Eye (tissue), 1 donor: ENCODE data around the gene ELMOD1.
"Not testable (repeated sequence)": the region's sequence is repeated elsewhere in the genome, so short reads cannot be mapped to it uniquely, and the experiment has no call there.

Experiments used
- DNase-seq: peaks from one replicate; pipeline ENCODE4 v3.0.0-alpha.2; 2015

Gene ELMOD1

DNA sequence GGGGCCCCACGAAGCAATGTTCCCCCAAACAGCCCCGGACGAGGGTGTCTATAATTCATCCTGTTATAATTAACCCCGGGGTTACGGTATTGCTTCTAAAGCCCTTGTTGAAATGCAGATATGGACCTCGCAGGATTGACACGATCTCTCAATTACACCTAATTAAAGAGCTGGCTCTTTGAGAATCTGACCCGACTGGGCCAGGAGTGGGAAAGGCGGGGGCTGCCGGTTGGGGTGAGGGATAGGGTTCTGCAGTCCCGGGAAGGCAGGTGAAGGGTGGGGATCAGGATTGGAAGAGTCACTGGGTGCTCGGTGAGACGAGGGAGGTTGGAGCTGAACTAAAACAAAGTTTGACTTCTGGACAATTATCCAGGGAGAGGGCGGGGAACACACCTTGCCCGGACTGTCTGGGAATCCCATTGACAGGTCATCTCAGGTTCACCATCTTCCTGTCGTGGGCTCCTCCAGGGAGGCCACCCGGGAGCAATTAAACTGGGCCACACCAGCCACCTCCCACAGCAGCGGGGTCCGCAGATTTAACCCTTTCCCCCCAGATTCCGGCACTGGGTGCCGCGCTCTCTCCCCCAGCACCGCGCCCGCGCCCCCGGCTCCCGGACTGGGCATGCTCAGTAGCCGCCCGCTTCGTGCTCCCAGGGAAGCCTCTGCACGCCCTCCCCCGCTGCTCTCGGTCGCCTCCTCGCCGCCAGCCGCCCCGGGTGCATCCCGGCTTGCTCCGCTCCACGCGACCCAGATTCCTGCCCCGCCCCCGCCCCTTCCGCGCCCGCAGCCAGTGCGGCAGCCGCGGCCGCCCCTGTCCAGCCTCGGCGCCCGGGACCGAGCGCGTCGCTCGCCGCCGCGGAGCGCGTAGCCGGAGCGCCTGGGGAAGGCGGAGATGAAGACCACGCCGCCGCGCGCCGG is at the start of gene ELMOD1:
ELMOD1 (plus strand) TSS at position 688 of the 918 bp plus-strand sequence. CDS start 27,043 bp downstream, outside the sequence.
- peak; percentile 62 for DNase-seq

GRCh38 chr11:107545101-107545514 is 45.8 kb upstream of the ELMOD1 start:
- no peak for DNase-seq

DNA sequence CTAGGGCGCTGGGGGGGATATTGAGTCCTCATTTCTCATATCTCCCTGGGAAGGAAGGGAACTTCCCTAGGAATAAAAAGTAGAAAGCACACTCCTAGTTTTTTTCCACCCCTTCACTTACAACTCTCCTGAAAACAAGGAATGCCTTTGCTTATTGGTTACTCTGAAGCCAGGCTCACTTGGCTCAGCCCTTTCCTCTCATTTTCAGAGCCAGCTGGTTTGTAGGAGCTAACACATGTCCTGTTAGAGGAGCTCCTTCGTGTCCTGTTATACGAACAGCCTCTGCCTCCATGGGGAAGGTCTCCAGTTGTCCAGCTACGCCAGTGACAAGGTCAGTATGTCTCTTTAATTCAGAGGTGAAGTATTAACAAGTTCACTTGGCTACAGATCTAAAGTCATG is 43.0 kb upstream of the ELMOD1 start:
- no peak for DNase-seq

- DNase-seq, result peak; percentile 72
Measured at GRCh38 chr11:107549253-107549953, 41.5 kb upstream of the ELMOD1 start.

GRCh38 chr11:107549954-107550285 is 41.0 kb upstream of the ELMOD1 start:
- DNase-seq, result no peak

DNA sequence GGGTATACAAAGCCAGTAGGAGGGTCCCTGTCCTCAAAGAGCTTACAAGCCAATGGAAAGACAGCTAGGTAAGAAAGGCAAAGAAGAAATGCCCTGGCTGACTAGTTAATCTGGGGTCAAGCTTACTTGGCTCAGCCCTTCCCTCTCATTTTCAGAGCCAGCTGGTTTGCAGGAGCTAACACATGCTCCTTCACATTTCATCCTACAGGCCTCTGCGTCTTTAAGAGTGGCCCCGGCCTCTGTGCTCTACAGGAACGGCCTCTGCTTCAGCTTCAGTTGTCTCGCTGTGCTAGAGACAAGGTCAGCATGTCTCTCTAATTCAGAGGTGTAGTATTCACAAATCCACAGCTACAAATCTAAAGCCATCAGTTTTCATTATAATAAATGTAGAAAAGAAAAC is 40.6 kb upstream of the ELMOD1 start:
- DNase-seq, result no peak

- no peak for DNase-seq
Measured at GRCh38 chr11:107561688-107562087, 29.3 kb upstream of the ELMOD1 start.

- DNase-seq, result no peak
Measured at GRCh38 chr11:107562647-107563208, 28.2 kb upstream of the ELMOD1 start.

- peak; percentile 77 for DNase-seq
Measured at GRCh38 chr11:107563702-107564101, 27.2 kb upstream of the ELMOD1 start.

DNA sequence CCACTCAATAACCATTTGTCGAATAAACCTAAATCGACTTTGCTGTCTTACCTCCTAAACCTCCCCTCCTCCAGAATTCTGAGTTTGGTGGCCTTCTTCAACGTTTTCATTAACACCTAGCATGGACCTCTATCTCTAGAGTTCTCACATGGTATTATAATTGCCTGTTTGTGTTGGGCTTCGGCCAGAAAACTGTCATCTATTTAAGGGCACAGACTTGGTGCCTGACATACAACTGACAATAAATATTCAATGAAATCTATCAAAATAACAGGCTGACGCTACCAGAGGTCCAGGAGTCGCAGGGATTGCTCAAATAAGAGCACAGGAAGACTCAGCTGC is 26.1 kb upstream of the ELMOD1 start:
- no peak for DNase-seq

DNA sequence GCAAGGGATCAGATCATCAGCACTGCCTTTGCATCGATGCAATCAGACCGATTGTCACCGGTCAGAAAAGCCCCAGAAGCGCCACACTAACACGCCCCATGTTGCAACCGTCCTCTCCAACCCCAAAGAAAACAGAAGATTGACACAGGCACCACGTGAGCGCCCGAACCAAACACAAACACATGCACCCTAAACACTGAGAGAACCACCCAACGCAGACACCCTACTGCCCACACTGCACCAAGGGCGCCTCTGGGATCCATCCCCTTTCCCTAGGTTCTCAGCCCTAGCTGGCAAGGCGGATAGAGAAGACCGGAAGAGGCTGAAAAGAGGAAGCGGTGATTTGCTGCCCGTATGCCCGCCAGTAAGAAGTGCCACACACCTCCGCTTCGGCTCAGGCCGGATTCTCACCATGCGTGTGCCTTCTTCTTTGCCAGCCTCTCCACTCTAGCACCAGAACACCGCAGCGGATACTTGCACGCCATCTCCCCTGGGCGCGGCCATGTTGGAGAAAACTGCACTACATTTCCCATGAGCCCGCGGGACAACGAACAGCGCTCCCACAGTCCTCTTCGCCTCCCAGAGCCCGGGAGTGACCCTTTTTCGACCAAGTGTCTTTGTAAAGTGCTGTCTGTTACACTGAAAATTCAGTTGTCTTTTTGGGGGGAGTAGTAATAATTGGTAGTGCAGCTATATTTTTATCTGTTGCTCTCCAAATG is 25.6 kb upstream of the ELMOD1 start, which contains the start of gene ALKBH8:
ALKBH8 (minus strand) TSS at position 517 of the 719 bp plus-strand sequence. CDS start 4,842 bp downstream, outside the sequence.
- DNase-seq, result peak; percentile 94

DNA sequence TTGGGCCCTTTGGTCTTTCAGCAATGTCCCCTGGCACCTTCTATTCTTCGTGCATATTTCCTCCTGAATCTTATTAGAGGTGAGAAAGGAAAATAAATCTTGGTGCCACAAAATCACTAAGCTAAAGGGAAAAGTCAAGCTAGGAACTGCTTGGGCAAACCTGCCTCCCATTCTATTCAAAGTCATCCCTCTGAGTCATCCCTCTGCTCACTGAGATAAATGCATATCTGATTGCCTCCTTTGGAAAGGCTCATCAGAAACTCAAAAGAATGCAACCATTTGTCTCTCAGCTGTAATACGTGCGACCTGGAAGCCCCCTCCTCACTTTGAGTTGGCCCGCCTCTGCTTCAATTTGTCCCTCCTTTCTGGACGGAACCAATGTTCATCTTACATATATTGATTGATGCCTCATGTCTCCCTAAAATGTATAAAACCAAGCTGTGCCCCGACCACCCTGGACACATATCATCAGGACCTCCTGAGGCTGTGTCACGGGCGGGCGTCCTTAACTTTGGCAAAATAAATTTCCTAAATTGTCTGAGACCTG is 24.9 kb upstream of the ELMOD1 start:
- DNase-seq, result not testable (repeated sequence)

DNA sequence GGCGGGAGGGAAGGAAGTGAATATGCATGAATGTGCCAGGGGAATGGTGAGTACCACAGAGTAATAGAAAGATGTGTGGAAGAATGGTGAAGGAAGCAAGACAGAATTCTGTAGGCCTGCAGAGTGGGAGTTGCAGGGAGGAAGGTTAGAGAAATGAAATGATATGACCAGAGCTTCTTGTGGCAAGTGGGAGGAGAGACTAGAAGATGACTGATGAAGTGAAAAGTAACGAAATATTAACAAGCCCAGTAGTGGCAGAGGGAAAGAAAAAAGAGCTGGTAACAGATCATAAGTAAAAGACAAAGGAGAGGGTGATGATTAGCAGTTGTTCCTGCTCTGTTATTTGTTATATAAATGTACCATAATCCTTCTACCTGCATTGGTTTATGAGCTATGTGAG is 24.4 kb upstream of the ELMOD1 start:
- no peak for DNase-seq

DNA sequence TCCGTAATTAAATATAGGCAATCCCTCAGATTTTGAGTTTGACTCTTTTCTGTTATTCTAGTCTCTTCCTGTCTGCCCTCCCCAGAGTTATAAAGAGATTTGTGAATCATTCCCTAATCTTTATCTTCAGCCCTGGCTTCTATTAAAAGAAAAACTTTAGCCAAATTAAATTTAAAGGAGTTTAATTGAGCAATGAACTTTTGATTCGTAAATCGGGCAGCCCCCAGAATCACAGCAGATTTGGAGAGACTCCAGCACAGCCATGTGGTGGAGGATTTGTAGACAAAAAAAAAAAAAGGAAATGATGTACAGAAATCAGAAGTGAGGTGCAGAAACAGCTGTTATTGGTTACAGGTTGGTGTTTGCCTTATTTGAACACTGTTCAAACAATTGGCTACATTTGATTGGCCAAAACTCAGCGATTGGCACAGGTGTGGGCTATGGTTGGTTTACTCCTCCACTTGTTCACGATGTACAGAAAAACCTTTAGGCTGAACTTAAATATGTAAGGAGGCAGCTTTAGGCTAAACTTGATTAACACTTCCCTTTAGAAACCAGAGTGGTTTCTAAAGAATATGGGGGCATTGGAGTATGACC is 23.1 kb upstream of the ELMOD1 start:
- no peak for DNase-seq

- no peak for DNase-seq
Measured at GRCh38 chr11:107570015-107570414, 20.9 kb upstream of the ELMOD1 start.

GRCh38 chr11:107573438-107573837 is 17.5 kb upstream of the ELMOD1 start:
- no peak for DNase-seq

GRCh38 chr11:107576497-107577345 is 14.2 kb upstream of the ELMOD1 start:
- peak; percentile 78 for DNase-seq

DNA sequence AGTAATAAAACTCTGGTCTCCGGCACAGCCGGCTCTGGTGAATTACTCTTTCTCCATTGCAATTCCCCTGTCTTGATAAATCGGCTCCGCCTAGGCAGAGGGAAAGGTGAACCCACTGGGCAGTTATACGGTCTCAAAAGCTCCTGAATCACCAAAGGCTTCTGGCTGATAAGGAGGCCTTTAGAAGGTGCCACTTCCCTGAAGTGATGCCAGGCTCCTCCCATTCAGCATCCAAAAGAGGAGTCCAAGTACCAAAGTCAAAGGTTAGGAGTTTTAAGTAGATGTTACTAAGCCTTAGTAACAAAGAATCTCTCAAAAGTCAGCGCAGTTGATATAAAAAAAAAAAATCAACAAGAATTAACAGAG is 13.6 kb upstream of the ELMOD1 start:
- no peak for DNase-seq

- DNase-seq, result not testable (repeated sequence)
Measured at GRCh38 chr11:107579169-107579568, 11.8 kb upstream of the ELMOD1 start.

GRCh38 chr11:107581147-107581546 is 9.8 kb upstream of the ELMOD1 start:
- no peak for DNase-seq

DNA sequence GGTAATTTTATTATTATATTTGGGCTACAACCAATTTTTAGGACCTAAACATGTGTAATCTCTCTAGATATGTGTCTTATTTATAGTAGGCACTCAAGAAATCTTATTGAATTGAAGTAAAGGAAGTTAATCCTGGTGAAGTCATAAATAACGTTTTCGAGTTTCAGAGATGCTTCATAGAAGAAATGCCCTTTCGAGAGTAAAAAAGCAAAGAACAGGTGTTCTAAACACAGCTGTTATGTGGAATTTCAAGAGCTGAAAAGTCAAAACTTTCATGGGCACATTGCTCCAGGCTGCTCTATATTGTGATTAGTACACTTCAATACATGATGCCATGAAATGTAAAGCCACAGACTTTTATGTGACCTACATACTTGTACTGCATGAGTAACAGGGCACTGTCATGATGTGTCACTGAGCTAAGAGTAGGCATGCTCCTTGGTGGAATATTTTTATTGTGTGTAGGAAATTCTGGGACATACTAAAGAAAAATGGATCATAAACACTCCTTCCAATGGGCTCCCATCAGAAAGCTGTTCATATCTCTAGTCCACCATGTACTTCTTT is 7.2 kb upstream of the ELMOD1 start:
- no peak for DNase-seq
